ENCODE results near the gene PPRC1.

Gene PPRC1

GRCh38 chr10:102119417-102120141, 13.3 kb upstream of the PPRC1 start:
- DNase-seq: peak; percentile 54

DNA sequence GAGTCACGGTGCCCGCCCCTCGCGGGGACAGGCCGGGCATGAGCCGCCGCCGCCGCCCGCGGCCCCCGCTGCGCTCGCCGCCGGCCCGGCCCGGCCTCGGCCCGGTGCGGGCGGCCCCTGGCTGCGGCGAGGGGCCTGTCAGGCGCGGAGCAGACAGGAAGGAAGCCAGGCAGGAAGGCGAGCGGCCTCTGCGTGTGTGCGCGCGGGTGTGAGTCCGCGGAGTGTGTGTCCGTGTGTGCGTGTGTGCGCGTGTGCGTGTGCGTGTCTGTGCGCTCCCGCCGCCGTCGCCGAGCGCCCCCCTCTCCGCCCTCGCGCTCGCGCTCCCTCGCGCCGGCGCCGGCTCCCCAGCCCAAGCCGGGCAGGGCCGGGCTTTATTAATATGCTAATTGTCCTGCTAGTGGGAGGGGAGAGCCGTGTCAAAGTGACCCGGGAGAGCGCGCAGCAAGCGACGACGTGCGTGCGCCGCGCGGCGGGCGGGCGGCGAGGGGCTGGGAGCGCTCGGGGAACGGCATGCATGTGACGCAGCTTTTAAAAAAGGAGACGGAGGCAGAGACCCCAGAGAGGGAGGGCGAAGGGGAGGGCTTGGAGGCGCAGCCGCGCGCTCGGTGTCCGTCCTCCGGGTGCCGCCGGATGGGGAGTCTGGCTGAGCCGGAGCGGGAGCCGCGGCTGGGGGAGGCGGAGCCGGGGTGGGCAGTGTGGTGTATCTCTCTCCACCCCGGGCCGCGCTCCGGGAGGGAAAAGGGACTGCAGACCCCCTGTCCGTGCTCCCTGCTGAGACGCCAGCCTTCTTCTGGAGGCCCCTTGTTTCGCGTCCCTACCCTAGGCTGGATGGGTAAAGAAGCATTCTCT, 12.5 kb upstream of the PPRC1 start, which contains the start of gene LDB1:
LDB1 (minus strand) TSS at position 227 of the 849 bp plus-strand sequence. CDS start 258 bp downstream, outside the sequence.
- peak; percentile 72 for DNase-seq

GRCh38 chr10:102120991-102121738, 11.7 kb upstream of the PPRC1 start:
- DNase-seq: peak; percentile 87

- peak; percentile 38 for DNase-seq
Observed at GRCh38 chr10:102121739-102122372, 11.0 kb upstream of the PPRC1 start.

GRCh38 chr10:102122450-102122849, 10.4 kb upstream of the PPRC1 start:
- no peak for DNase-seq

GRCh38 chr10:102123223-102123622, 9.6 kb upstream of the PPRC1 start:
- DNase-seq: no peak

DNA sequence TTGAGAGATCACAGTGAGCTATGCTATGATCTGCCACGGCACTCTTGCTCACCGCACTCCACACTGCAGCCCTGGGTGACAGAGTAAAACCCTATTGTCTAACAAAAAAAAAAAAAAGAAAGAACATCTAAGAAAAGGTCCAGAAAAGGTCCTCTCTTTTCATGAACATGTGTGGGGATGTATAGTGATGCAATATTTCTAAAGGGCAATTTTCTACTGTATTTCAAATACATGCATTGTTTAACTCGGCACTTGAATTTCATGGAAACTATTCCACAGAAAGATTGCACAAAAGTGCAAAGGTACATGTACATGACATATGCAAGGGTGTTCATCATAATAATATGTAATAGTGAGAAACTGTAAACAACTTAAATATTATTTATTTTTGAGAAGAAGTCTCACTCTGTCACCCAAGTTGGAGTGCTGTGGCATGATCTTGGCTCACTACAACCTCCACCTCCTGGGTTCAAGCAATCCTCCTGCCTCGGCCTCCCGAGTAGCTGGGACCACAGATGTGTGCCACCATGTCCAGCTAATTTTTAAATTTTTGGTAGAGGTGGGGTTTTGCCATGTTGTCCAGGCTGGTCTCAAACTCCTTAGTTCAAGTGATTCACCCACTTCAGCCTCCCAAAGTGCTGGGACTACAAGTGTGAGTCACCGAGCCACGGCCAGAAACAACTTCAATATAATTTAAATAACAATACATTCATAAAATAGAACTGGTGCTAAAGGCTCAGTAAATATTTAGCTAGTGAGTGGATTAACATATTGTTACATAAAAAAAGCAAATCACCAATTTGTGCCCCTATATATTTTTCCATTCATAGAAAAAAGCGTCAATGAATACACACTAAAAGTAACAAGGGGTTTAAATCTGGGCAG, 1.3 kb upstream of the PPRC1 start:
- DNase-seq: peak; percentile 62

DNA sequence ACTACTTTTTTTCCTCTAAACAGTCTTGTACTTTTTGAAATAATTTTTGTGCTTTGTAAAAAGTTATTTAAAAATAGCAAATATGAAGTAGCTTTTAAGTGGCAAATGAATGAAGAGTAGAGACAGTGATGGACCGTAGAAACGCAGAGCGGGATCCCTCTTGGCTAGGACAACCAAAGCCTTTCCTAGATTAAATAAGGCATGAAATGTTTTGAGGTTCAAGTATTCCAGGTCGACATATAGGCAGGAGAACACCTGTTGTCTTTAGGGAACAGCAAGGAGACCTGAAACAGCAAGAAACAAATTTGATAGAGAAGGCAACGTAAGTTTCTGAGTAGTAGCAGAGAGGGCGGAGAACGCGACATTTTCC, 662 bp upstream of the PPRC1 start:
- no peak for DNase-seq

DNA sequence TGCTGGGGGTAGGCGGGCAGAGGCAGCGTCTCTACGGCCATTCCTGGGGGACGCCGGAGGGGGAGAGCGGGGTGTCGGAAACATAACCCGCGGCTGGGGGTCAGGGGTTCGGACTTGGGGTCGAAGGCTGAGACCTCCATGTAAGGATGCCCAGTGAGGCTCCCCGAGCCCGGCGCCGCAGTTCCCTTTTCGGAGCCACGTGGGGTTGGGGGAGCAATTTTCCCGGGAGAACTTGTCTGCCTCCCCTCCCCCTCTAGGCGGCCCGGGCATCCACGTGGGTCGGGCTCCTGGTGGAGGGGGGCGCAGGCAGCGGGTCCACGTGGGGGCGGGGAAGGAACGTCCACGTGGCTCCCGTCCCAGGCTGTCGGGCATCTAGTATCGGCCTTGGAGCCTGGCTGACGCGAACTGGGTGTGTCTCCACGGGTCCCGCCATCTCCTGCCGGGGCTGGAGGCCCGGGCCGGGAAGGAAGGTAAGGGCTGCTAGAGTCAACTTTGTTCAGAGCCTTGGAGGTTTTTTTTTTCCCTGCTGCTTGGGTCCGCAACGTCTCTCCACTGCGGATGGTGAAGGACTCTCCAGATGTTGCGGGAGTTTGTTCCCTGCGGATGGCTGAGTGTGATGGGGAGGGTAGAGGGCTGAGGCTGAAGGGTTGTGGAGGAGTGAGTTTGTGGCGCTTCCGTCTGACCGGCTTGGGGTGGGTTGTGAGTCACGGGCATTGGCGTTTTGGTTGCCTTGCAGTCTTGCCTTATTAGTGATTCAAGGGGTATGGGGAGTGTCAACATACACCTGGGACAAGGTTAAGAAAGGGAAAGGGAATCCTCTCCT, 744 bp downstream of the PPRC1 start:
- DNase-seq: peak; percentile 79

- DNase-seq: no peak
Observed at GRCh38 chr10:102134416-102134815, 1.6 kb downstream of the PPRC1 start.

DNA sequence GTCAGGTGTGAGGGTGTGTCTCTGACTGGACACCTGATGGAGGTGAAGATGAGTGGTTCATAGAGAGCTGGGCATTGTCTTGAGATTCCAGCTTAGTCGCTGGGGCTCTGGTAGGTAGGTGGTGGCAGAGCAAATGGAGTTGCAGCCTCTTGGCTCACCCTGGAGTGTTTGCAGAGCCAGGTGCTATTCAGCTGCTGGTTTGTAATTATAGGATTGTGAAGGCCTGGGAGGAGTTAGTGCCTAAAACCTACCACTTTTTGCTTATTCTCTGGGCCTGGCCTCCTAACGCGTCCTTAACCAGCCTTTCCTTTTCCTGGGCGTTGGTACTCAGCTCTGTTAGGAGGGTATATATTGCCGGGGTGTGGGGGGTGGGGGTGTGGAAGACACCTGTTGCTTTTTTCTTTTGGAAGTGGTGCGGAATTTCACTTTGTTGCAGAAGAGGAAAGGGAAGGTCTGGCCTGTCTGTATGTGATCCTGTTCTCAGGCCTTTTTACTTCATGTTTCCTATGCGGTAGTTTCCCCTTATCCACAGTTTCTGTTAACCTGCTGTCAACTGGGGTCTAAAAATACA, 3.2 kb downstream of the PPRC1 start:
- DNase-seq: no peak

- no peak for DNase-seq
Observed at GRCh38 chr10:102139281-102140110, 6.7 kb downstream of the PPRC1 start.

DNA sequence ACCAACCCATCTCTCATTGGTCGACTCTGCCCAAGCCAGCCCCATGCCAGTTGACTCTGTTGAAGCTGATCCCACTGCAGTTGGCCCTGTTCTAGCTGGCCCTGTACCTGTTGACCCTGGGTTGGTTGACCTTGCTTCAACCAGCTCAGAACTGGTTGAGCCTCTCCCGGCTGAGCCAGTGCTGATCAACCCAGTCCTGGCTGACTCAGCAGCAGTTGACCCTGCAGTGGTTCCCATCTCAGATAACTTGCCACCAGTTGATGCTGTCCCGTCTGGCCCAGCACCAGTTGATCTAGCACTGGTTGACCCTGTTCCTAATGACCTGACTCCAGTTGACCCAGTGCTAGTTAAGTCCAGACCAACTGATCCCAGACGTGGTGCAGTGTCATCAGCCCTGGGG, 7.4 kb downstream of the PPRC1 start:
- DNase-seq: no peak

DNA sequence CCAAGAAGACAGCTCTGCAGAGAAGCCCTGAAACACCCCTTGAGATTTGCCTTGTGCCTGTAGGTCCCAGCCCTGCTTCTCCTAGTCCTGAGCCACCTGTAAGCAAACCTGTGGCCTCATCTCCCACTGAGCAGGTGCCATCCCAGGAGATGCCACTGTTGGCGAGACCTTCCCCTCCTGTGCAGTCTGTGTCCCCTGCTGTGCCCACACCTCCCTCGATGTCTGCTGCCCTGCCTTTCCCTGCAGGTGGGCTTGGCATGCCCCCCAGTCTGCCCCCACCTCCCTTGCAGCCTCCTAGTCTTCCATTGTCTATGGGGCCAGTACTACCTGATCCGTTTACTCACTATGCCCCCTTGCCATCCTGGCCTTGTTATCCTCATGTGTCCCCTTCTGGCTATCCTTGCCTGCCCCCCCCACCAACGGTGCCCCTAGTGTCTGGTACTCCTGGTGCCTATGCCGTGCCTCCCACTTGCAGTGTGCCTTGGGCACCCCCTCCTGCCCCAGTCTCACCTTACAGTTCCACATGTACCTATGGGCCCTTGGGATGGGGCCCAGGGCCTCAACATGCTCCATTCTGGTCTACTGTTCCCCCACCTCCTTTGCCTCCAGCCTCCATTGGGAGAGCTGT, 8.2 kb downstream of the PPRC1 start:
- no peak for DNase-seq

- DNase-seq: no peak
Observed at GRCh38 chr10:102141583-102142107, 8.8 kb downstream of the PPRC1 start.

DNA sequence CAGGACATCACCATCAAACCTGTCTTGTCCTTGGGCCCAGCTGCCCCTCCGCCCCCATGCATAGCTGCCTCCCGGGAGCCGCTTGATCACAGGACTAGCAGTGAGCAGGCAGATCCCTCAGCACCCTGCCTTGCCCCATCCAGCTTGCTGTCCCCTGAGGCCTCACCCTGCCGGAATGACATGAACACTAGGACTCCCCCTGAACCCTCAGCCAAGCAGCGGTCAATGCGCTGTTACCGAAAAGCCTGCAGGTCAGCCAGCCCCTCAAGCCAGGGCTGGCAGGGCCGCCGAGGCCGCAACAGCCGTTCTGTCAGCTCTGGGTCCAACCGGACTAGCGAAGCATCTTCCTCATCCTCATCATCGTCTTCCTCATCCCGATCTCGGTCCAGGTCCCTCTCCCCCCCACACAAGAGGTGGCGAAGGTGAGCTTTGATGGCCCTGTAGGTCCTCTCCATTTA, 14.2 kb downstream of the PPRC1 start:
- DNase-seq: no peak

DNA sequence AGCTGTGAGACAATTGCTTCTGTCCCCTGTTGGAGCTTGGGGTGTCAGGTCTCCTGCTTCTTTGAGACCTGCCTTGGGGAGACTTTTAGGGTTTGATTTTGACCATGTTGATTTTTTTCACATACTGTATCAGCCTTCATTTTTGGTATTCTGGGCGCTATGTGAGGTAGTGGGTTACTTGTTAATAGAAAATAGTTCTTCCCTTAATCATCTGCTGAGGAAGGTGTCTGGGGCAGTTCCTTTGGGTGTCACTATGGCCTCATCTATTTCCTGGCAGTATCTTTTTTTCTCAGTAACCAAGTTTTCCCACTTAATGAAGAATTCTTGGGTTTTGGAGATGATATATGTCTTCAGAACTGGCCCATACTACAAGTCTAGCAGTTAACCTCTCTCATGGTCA, 14.7 kb downstream of the PPRC1 start:
- no peak for DNase-seq

DNA sequence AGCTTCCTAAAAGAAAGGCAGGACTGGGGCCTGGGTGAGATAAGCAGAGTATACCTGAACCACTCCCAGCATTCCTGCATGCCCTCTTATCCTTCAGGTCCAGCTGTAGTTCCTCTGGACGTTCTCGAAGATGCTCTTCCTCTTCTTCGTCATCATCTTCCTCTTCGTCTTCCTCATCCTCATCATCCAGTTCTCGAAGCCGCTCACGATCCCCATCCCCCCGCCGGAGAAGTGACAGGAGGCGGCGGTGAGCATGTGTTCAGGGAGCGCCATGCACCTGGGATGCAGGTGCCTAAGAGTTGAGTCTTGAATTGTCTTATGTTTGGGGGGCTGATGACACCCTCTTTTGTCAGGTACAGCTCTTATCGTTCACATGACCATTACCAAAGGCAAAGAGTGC, 15.4 kb downstream of the PPRC1 start:
- no peak for DNase-seq
